Cortex of kidney (tissue), 1 donor: Measurements from ENCODE around the gene DEDD2.

Experiments used
- DNase-seq: peaks from one replicate; lab custom pipeline; 2025; lab: John Stamatoyannopoulos, UW

Gene DEDD2

DNA sequence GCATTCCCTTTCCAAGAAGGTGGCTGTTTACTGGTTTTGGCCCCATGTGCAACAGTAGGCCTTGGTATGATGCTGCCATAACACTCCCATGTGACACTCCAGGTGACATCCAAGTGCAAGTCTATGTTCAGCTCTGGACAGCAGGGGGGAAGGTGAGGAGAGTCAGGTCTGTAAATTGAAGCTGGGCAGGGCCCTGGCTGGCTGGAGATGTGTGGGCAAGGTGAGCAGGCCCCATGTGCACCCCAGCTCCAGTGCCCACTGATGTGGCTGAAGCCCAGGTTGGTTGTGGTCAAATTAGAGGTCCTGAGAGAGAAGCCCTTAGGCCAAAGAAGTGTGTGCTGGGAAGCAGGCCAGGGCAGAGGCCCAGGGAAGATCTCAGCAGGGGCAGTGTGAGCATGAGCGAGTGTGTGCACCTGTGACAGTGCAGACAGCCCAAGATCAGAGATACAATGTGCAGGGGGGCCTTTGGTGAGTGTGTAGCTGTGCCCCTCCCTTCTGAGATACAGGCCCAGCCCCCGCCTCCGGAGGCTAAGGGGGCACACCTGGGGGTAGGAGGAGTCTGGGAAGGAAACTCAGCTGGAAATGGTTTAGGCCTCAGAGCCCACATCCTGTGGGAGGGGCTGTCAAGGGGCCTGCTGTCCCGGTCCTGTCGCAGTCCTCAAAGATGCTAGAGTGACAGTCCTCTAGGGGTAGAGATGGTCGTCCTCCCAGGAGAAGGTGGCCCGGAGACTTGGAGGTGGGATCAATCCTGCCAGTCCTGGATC lies 18.6 kb downstream of the DEDD2 start:
- no peak for DNase-seq

DNA sequence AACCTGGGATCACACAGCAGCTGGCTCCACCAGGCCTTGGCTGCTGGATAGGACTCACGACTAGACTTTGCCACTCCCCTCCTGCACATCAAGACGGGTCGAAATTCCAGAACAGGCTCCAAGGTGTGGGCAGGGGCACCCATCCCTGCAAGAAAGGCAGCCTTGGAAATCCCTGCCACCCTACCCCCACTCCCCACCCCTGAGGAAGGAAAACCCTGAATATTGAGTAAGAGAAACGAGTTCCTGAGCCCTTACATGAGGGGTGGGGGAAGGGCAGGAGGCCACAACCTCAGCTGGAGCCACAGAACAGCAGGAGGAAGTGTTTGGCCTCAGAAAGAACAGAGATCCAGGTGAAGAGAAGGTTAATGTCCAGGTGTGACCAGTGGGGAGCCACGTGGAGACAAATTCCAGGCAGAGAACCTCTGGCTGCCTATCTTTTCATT lies 20.1 kb downstream of the DEDD2 start:
- no peak for DNase-seq

- DNase-seq: no peak
Observed at GRCh38 chr19:42196011-42197001, 21.2 kb downstream of the DEDD2 start.

DNA sequence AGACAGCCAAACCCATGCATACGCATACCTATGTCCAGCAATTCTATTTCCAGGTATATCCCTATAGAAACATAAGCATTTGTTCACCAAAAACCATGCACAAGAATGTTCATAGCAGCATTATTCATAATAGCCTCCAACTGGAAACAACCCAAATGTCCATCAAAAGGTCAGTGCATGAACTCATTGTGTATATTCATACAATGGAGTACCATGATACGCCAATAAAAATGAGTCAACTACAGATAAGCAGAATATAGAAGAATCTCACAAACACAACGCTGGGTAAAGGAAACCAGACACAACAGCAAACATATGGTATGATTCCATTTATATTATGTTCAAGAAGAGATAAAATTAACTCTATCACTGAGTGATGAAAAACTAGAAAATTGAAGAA lies 23.8 kb downstream of the DEDD2 start:
- DNase-seq: no peak

DNA sequence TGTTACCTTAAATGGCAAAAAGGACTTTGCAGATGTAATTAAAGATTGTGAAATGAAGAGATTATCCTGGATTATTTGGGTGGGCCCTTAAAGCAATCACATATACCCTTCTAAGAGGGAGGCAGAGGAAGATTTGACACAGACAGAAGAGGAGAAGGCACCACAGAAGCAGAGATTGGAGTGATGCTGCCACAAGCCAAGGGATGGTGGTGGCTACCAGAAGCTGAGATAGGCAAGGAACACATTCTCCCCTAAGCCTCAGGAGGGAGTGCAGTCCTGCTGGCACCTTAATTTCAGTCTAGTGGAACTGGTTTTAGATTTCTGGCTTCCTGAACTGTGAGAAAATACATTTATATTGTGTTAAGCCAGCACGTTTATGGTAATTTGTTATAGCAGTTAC lies 24.2 kb downstream of the DEDD2 start:
- DNase-seq: no peak

DNA sequence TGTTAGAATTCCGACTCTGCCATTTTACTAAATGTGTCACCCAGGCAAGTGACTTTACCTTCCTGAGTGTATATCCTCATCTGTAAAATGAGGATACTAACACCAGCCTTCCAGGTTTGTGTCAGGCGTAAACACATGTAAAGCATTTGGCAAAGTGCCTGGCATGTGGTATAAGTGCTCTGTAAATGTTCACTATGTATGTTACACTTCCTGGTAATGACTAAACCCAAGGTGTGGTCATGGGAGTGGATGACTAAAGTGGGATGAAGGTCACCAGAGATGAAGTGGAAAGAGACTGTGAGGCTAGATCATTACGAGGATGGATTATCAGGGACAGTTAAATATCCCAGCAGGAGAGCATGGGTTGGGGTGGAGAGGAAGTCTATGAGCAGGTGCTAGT lies 25.6 kb downstream of the DEDD2 start:
- no peak for DNase-seq

DNA sequence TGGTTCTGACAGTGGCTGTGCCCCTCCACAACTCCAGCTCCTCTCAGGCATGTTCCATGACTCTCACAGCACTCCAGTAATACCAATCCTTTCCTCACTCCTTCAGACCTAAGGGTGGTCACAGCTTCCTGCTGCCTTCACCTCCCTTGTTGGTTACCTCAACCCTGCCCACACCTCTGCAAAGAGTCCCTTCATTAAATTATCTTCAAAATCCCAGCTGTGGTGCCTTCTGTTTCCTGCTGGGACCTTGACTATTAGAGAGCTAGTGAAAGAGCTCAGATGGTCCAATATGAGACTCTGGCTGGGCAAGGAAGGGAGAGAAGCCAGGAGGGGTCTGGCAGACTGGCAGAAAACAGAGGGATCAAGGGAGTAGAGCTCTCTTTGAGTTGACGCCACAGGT lies 26.1 kb downstream of the DEDD2 start:
- no peak for DNase-seq

DNA sequence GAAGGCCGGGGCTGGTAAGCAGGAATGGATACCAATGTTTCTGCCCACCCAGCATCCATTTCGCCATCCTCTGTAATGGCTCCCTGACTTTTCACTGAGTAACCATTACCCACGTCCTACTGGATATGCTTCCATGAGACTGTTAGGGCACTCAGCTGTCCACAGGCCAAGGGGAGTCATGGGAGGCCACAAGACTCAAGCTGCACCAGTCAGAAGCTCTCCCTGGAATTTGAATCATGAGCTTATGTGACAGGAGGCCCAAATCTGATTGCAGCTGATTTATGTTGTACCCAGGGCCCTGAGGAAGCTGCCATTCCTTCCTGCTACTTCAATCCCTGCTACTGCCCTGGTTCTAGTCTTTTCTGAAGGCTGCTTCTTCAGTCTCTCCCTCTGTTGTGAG lies 28.3 kb downstream of the DEDD2 start:
- no peak for DNase-seq

GRCh38 chr19:42188665-42189064 lies 28.8 kb downstream of the DEDD2 start:
- no peak for DNase-seq

DNA sequence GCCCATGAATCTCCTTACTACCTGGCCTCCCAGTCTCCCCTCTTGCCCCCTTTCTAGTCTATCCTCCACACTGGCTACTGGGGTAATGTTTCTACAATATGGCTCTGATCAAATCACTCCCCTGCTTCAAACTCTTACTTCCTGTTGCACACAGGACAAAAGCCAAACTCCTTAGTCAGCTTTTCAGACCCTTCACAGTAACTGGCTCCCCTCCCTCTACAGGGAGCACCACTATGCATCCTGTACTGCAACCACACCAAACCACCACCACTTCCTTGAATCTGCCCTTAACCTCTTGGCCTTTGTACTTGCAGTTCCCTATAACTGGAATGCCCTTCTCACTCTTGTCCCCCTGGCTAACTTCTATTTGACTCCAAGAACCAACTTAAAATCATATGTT lies 32.2 kb downstream of the DEDD2 start:
- DNase-seq: no peak

DNA sequence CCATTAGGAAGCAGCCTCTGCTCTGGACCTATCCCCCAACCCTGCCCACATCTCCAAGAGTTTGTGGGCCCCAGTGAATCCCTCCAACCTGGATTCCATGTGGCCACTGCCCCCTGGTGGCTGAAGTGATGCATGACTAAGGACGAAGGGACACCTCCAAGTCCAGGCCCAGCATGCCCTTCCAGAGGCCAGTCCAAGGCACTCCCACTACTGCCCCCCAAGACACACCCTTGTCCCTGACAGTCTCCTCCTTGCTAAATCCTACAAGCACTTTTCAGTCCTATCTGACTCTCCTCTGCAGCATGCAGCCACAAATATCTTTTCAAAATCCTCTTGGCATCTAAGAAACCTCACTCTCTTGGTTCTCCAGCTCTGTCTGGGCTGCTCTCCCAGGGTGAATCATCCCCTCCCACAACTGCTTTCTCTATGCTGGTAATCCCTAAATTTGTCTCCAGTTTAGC lies 33.0 kb downstream of the DEDD2 start:
- DNase-seq: no peak

- no peak for DNase-seq
Observed at GRCh38 chr19:42178791-42179674, 38.4 kb downstream of the DEDD2 start.

DNA sequence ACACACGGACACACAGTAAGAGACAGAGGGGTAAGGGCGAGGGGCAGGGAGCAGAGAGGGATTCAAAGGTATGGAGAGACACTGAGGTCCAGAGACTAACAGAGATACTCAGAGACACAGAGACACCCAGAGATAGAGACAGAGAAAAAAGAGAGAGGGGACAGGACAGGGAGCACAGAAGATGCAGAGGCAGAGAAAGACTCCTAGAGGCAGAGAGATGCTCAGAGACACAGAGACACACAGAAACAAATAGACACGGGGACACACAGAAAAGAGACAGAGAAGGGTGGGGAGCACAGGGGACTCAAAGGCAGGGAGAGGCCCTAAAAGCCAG lies 39.8 kb downstream of the DEDD2 start:
- no peak for DNase-seq

DNA sequence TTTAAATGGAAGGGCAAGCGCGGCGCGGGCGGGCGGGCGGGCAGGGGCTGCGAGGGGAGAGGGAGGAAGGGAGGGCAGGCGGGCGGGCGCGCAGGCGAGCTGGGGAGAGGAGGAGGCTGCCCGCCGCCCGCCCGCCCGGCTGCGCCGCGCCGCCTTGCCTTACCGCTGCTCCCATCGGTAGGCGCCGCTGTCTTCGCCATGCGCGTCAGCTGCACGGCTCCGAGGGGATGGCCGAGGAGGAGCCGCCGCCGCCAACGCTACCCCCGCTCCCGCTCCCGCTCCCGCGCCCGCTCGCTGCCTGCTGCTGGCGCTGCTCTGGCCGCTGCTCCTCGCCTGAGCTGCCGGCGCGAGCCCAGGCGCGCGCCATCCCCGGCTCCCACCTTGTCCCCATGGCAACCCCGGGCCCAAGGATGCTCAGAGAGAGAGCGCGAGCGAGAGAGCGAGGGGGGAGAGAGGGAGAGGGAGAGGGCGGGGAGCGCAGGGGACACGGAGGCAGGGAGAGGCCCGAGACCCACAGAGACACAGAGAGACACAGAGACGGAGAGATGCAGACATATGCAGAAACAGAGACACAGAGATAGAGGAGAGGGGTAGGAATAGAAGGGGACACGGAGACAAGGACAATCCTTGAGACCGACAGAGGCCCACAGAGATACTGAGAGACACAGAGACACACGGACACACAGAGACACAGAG lies 40.3 kb downstream of the DEDD2 start:
- DNase-seq: no peak

- DNase-seq: no peak
Observed at GRCh38 chr19:42176649-42176989, 40.9 kb downstream of the DEDD2 start.

- DNase-seq: no peak
Observed at GRCh38 chr19:42175952-42176648, 41.4 kb downstream of the DEDD2 start.

DNA sequence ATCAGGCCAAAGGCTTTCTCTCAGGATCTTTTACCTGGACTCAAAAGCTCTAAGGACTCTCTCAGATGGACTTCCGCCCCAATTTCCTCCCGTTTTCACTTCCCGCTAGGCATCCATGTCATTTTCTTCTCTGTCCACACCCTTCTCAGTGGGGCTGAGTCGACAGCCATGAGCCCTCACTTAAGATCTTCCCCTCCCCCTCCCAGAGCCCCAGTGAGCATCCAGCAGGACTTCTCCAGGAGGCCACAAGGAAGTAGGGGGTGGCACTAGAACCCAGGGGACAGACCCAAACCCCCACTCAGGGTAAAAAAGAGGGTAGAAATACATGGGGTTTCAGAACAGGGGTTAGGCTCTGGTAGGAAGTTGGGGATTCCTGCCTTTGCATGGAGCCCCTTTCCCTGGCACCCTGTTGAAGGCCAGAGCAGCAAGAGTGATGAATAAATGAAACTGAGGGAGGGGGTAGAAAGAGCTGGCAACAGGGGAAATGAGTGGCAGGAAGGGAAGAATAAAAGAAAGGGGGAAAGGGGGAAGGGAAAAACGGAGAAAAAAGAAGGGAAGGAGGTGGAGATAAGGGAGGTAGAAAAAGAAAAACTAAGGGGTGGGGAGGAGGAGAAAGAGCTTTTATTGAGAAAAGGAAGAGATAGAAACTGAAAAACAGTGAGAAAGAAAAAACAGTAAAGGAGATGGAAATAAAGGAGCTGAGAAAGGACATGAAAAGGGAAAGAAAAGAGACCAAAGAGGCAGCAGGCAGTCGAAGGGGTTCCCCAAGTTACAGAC lies 42.3 kb downstream of the DEDD2 start:
- no peak for DNase-seq

DNA sequence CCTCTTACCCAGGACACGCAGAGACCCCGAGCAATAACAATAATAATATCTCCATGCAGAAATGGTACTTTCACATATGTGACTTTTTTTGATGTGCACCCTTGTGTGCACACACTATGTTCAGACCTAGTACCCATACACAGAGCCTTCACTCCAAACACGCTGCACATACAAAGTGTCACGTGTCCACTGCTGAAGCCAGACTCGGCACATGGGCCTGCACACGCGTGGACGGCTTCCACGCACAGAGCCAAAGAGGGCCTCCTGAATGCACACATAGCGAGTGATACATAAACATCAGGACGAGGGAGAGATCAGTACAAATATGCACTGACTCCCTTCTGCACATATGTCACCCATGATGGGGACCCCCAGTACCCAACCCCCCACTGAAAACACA lies 43.3 kb downstream of the DEDD2 start:
- no peak for DNase-seq

- DNase-seq: no peak
Observed at GRCh38 chr19:42173695-42174094, 43.8 kb downstream of the DEDD2 start.

DNA sequence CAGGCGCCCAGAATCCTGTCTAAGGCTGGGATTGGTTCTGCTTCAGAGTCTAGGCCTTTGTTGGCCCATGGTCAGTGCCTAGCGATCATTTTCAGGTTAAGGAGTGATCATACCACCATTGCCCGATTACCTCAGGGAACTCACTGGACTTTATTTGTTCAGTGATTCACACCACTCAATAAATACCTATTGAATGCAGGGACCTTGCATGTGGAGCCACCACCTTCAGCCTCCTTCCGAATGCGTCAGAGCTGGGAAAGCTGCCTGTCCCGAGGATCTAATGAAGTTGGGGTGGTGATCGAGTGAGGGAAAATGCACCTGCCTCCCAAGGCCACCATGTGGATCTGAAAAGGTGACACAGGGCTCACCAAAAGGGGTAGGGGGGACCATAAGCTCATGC lies 45.2 kb downstream of the DEDD2 start:
- DNase-seq: no peak
